WERI-Rb-1 (cell line): ENCODE measurements around the gene CTSD.

Experiments used
- DNase-seq: peaks from one replicate; pipeline ENCODE4 v3.0.0-alpha.2; 2020
- H3K27ac ChIP-seq: fragments of 250-450 bp; sonication (Bioruptor Pico); 2 replicates; pipeline ENCODE4 v1.5.1; 2020; ENCODE audit warnings: mild to moderate bottlenecking, moderate library complexity
- H3K27me3 ChIP-seq: fragments of 250-450 bp; sonication (Bioruptor Pico); 2 replicates; pipeline ENCODE4 v1.5.1; 2021; ENCODE audit warnings: mild to moderate bottlenecking, low read depth, moderate library complexity; ENCODE audit not compliant: insufficient read depth, severe bottlenecking
- H3K36me3 ChIP-seq: fragments of 250-450 bp; sonication (Bioruptor Pico); 2 replicates; pipeline ENCODE4 v1.5.1; 2020; ENCODE audit warnings: mild to moderate bottlenecking, moderate library complexity
- H3K4me3 ChIP-seq: 2 replicates; pipeline ENCODE4 v1.5.1; 2011; ENCODE audit warnings: low read depth, mild to moderate bottlenecking, control low read depth, low read length
- H3K9me3 ChIP-seq: fragments of 250-450 bp; sonication (Bioruptor Pico); 2 replicates; pipeline ENCODE4 v1.5.1; 2021; ENCODE audit warnings: mild to moderate bottlenecking, moderate library complexity; ENCODE audit not compliant: severe bottlenecking
- CTCF ChIP-seq: IDR thresholded peaks from 2 replicates; pipeline ENCODE4 v1.5.1; 2011; ENCODE audit warnings: low read depth, mild to moderate bottlenecking, control low read depth, inconsistent platforms, low read length

Gene CTSD

GRCh38 chr11:1731451-1732059 is 32.2 kb downstream of the CTSD start:
- H3K4me3 ChIP-seq: no peak overlapping the region
- peaks cover 94% of the 10 kb centered on the region for H3K27me3 ChIP-seq
- no peak for TF ChIP-seq CTCF
- no peaks in the 10 kb centered on the region for H3K36me3 ChIP-seq
- no peak for DNase-seq
- H3K9me3 ChIP-seq: peaks cover under 1% of the 10 kb centered on the region
- no peak overlapping the region for H3K27ac ChIP-seq

GRCh38 chr11:1730059-1730629 is 33.6 kb downstream of the CTSD start:
- no peak overlapping the region for H3K4me3 ChIP-seq
- DNase-seq: no peak
- H3K27ac ChIP-seq: no peak overlapping the region
- no peaks in the 10 kb centered on the region for H3K9me3 ChIP-seq
- H3K36me3 ChIP-seq: no peaks in the 10 kb centered on the region
- H3K27me3 ChIP-seq: peaks cover 94% of the 10 kb centered on the region
- TF ChIP-seq CTCF: no peak

- H3K27ac ChIP-seq: no peak overlapping the region
- H3K27me3 ChIP-seq: peaks cover 94% of the 10 kb centered on the region
- H3K36me3 ChIP-seq: no peaks in the 10 kb centered on the region
- H3K9me3 ChIP-seq: no peaks in the 10 kb centered on the region
- DNase-seq: no peak
- no peak for TF ChIP-seq CTCF
- H3K4me3 ChIP-seq: no peak overlapping the region
These were observed 34.1 kb downstream of the CTSD start for GRCh38 chr11:1729692-1730011.

- no peak for TF ChIP-seq CTCF
- H3K4me3 ChIP-seq: no peak overlapping the region
- H3K27me3 ChIP-seq: peaks cover 94% of the 10 kb centered on the region
- H3K9me3 ChIP-seq: no peaks in the 10 kb centered on the region
- no peaks in the 10 kb centered on the region for H3K36me3 ChIP-seq
- no peak for DNase-seq
- no peak overlapping the region for H3K27ac ChIP-seq
These were observed 34.6 kb downstream of the CTSD start for GRCh38 chr11:1728931-1729691.

GRCh38 chr11:1728301-1728700 is 35.4 kb downstream of the CTSD start:
- no peak overlapping the region for H3K4me3 ChIP-seq
- no peaks in the 10 kb centered on the region for H3K36me3 ChIP-seq
- no peak for DNase-seq
- H3K9me3 ChIP-seq: no peaks in the 10 kb centered on the region
- peaks cover 94% of the 10 kb centered on the region for H3K27me3 ChIP-seq
- no peak for TF ChIP-seq CTCF
- no peak overlapping the region for H3K27ac ChIP-seq
